CD14-positive monocyte (primary cell): ENCODE data around the gene KANSL1L. TPM values are rescaled to one million over a fixed set of nuclear protein-coding genes. Genes with fewer than 3 reads are reported as not detected.

Experiments used
- DNase-seq, 3 donors: peaks; one replicate each; pipeline ENCODE4 v3.0.0-alpha.2; 2011 to 2022
- H2AFZ ChIP-seq: 2 replicates; pipeline ENCODE4 v1.6.0; 2012; ENCODE audit warnings: mild to moderate bottlenecking, low read depth, low read length, inconsistent platforms; ENCODE audit not compliant: insufficient read depth, poor library complexity, severe bottlenecking
- H3K27ac ChIP-seq, 2 donors: 1 replicate in 1 of 2; 2 replicates in 1 of 2; pipeline ENCODE4 v1.5.1; 2012 to 2013; ENCODE audit warnings: low read length in 2 of 2, control low read depth in 1 of 2, inconsistent platforms in 1 of 2, low read depth in 1 of 2, mild to moderate bottlenecking in 1 of 2
- H3K27me3 ChIP-seq, 2 donors: one replicate each; pipeline versions ENCODE4 v1.6.0 to v1.6.1; 2011 to 2013; ENCODE audit warnings: low read length in 2 of 2; ENCODE audit not compliant: control insufficient read depth in 2 of 2, insufficient read depth in 2 of 2
- H3K36me3 ChIP-seq, 2 donors: replicated peaks in 1 of 2; 1 replicate in 1 of 2; 2 replicates in 1 of 2; pipeline versions ENCODE4 v1.5.1 to v1.6.1; 2012 to 2013; ENCODE audit warnings: low read length in 2 of 2, control low read depth in 1 of 2, inconsistent platforms in 1 of 2, mild to moderate bottlenecking in 1 of 2; ENCODE audit not compliant: insufficient read depth in 2 of 2, control insufficient read depth in 1 of 2
- H3K4me1 ChIP-seq, 2 donors: 1 replicate in 1 of 2; 2 replicates in 1 of 2; pipeline versions ENCODE4 v1.5.1 to v1.6.1; 2012 to 2013; ENCODE audit warnings: low read length in 2 of 2, control low read depth in 1 of 2, inconsistent platforms in 1 of 2, mild to moderate bottlenecking in 1 of 2, moderate library complexity in 1 of 2; ENCODE audit not compliant: insufficient read depth in 2 of 2, control insufficient read depth in 1 of 2
- H3K4me2 ChIP-seq: replicated peaks from 2 replicates; pipeline ENCODE3; 2012; ENCODE audit warnings: low read length, moderate library complexity, mild to moderate bottlenecking; ENCODE audit not compliant: poor library complexity, severe bottlenecking; ENCODE audit errors: extremely low read depth
- H3K4me3 ChIP-seq, 3 experiments: fragments of 200-600 bp in 1 of 3; sonication (generic) in 1 of 3; replicated peaks in 1 of 3; 1 replicate in 2 of 3; 2 replicates in 1 of 3; pipeline ENCODE4 v1.5.1; 2011 to 2013; ENCODE audit warnings: low read length in 3 of 3, mild to moderate bottlenecking in 3 of 3, control low read depth in 2 of 3, low read depth in 2 of 3, inconsistent platforms in 1 of 3, moderate library complexity in 1 of 3
- H3K79me2 ChIP-seq: 2 replicates; pipeline ENCODE4 v1.6.0; 2012; ENCODE audit warnings: mild to moderate bottlenecking, control low read depth, inconsistent platforms, low read length, moderate library complexity; ENCODE audit not compliant: insufficient read depth
- H3K9ac ChIP-seq: 2 replicates; pipeline ENCODE4 v1.6.0; 2017; ENCODE audit warnings: low read length, mild to moderate bottlenecking; ENCODE audit not compliant: insufficient read depth, poor library complexity, severe bottlenecking
- H3K9me3 ChIP-seq, 2 donors: replicated peaks in 1 of 2; 1 replicate in 1 of 2; 2 replicates in 1 of 2; pipeline versions ENCODE4 v1.5.1 to v1.6.1; 2012 to 2013; ENCODE audit warnings: low read length in 2 of 2, control low read depth in 1 of 2; ENCODE audit not compliant: control insufficient read depth in 1 of 2, insufficient read depth in 1 of 2
- H4K20me1 ChIP-seq: 2 replicates; pipeline ENCODE4 v1.6.0; 2012; ENCODE audit warnings: mild to moderate bottlenecking, low read length, control low read depth, moderate library complexity; ENCODE audit not compliant: insufficient read depth
- H3K27ac Mint-ChIP-seq, 7 donors: one replicate each; pipeline ENCODE4 v1.8.0; 2020; ENCODE audit warnings: mild to moderate bottlenecking in 7 of 7, mixed read lengths in 7 of 7, moderate library complexity in 6 of 7, inconsistent platforms in 2 of 7
- H3K27me3 Mint-ChIP-seq, 3 donors: one replicate each; pipeline ENCODE4 v1.8.0; 2021 to 2022; ENCODE audit warnings: low read depth in 3 of 3, mild to moderate bottlenecking in 3 of 3, mixed read lengths in 3 of 3, moderate library complexity in 3 of 3, inconsistent platforms in 1 of 3
- H3K36me3 Mint-ChIP-seq, 2 donors: one replicate each; pipeline ENCODE4 v1.8.0; 2020; ENCODE audit warnings: mixed read lengths in 2 of 2, inconsistent platforms in 1 of 2, mild to moderate bottlenecking in 1 of 2
- H3K4me1 Mint-ChIP-seq: one replicate; pipeline ENCODE4 v1.8.0; 2020; ENCODE audit warnings: mild to moderate bottlenecking, mixed read lengths
- H3K4me3 Mint-ChIP-seq, 2 donors: one replicate each; pipeline ENCODE4 v1.8.0; 2020; ENCODE audit warnings: mild to moderate bottlenecking in 2 of 2, mixed read lengths in 2 of 2, moderate library complexity in 1 of 2
- H3K9me3 Mint-ChIP-seq, 7 donors: one replicate each; pipeline ENCODE4 v1.8.0; 2020 to 2022; ENCODE audit warnings: mixed read lengths in 7 of 7, mild to moderate bottlenecking in 6 of 7, moderate library complexity in 6 of 7, inconsistent platforms in 2 of 7
- CTCF ChIP-seq: fragments of 200-600 bp; IDR thresholded peaks from one replicate; pipeline ENCODE4 v1.8.0; 2022; ENCODE audit warnings: antibody characterized with exemption, mild to moderate bottlenecking
- WGBS: methylation state at CpG from one replicate; pipeline ENCODE4 v1.1.5; 2013; ENCODE audit warnings: missing lambda C conversion rate; ENCODE audit not compliant: insufficient coverage; 5-methylcytosine and 5-hydroxymethylcytosine counted together
- intact Hi-C, 2 donors: fragments of 100-400 bp; cut with micrococcal nuclease; formaldehyde crosslinking; loops; one replicate each; pipeline versions ENCODE4 v1.15.0 to v1.15.1; 2023
- polyA plus RNA-seq, 3 donors: library from polyadenylated mRNA; depleted of rRNA in 1 of 3; unstranded in 2 of 3; stranded (reverse) in 1 of 3; fragments of 300-500 nt in 2 of 3; fragments of >200 nt in 1 of 3; fragmentation: Illumina TruSeq in 2 of 3; gene quantifications; 1 replicate in 2 of 3; 2 replicates in 1 of 3; pipeline ENCODE4 v1.2.3, GENCODE V29; 2012 to 2021

KANSL1L gene
- polyA plus RNA-seq, 3 donors: 1.00 to 11.6 (median 1.3) TPM

- no CpG with 5 or more reads among the region's 1 CpG for WGBS
- intact Hi-C loops: no loop called here
- Histone ChIP-seq H3K27me3 (no peaks in the 10 kb centered on the region), H4K20me1 (no peaks in the 10 kb centered on the region), H3K4me3 (no peak overlapping the region), H3K27ac (no peak overlapping the region), H3K9ac (no peak overlapping the region), H3K4me1 (peaks cover 5 to 10% of the 10 kb centered on the region in 2 donors), H3K36me3 (peaks cover 1 to 8% of the 10 kb centered on the region in 2 donors), H2AFZ (no peak overlapping the region), H3K4me2 (no peak overlapping the region), H3K79me2 (no peaks in the 10 kb centered on the region), H3K9me3 (peaks cover 6 to 8% of the 10 kb centered on the region in 2 donors)
- no peak overlapping the region for H3K4me3 Mint-ChIP-seq
- peaks cover 0 to 1% (median 0%) of the 10 kb centered on the region in 3 donors for H3K27me3 Mint-ChIP-seq
- H3K27ac Mint-ChIP-seq: no peak overlapping the region
- peaks cover 4 to 16% (median 7%) of the 10 kb centered on the region in 7 donors for H3K9me3 Mint-ChIP-seq
- no peak for TF ChIP-seq CTCF
- H3K36me3 Mint-ChIP-seq: peaks cover 23 to 36% of the 10 kb centered on the region in 2 donors
- no peak for DNase-seq
- H3K4me1 Mint-ChIP-seq: peaks cover 9% of the 10 kb centered on the region
These were observed 121.4 kb downstream of the KANSL1L start for GRCh38 chr2:210049831-210050230.

- Mint-ChIP-seq H3K9me3 (peaks cover 0 to 2% (median 0%) of the 10 kb centered on the region in 7 donors), H3K4me1 (peaks cover 9% of the 10 kb centered on the region), H3K27me3 (no peaks in the 10 kb centered on the region), H3K27ac (peak overlapping the region in 4 of 7 donors; percentile 19 to 62 (median 46)), H3K4me3 (no peak overlapping the region), H3K36me3 (peaks cover 25 to 29% of the 10 kb centered on the region in 2 donors)
- Histone ChIP-seq H3K9me3 (no peaks in the 10 kb centered on the region), H4K20me1 (no peaks in the 10 kb centered on the region), H3K4me1 (peaks cover 5 to 10% of the 10 kb centered on the region in 2 donors), H3K36me3 (peaks cover 4 to 27% of the 10 kb centered on the region in 2 donors), H3K27me3 (no peaks in the 10 kb centered on the region), H3K4me2 (no peak overlapping the region), H3K4me3 (no peak overlapping the region), H3K79me2 (no peaks in the 10 kb centered on the region), H3K27ac (peak overlapping the region; percentile 8 to 63), H2AFZ (no peak overlapping the region), H3K9ac (no peak overlapping the region)
- WGBS: no CpG with 5 or more reads among the region's 2 CpGs
- peak; percentile 3 to 7 (median 3) for DNase-seq
- TF ChIP-seq CTCF: no peak
- intact Hi-C loops: no loop called here
These were observed 124.2 kb downstream of the KANSL1L start for GRCh38 chr2:210046851-210047500.
